ENCODE data around the gene HDAC4. TPM values are rescaled to one million over a fixed set of nuclear protein-coding genes. Genes with fewer than 3 reads are reported as not detected.

The HDAC4 gene
- total and polyA plus RNA-seq, 9 of the 15 experiments (the other 6 are each of a cell fraction or from before 2014, with no cell fraction given): 0.11 to 20.2 (median 4.0) TPM

DNA sequence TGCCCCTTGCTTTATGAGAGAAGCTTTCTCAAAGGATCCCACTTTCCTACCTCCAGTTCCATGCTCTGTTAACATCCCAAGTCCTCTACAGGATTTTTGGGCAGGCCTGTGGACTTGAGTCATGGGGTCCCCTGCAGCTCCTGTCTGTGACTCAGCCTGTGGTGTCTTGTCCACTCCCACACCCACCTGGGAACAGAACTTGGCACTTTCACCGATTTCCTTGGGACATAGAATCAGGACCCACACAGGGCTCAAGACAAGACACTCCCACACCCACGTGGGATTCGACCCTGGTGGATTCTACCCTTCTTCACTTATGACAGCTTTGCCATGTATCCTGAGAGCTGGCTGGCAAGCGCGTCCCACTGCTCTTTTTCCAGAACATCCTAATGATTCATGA, 30.7 kb upstream of the HDAC4 start:
- POLR2A ChIA-PET: interaction anchor here (0.6 to 2.1 kb wide), 2 partner anchors 12 to 19 kb away, joined by 3 to 4 read pairs; no protein-coding TSS in a partner anchor
- no peak for TF ChIP-seq ZNF232 (CRISPR knock-in tag; IDR thresholded peaks at IDR 0.05)
- TF ChIP-seq, protein P1, sequence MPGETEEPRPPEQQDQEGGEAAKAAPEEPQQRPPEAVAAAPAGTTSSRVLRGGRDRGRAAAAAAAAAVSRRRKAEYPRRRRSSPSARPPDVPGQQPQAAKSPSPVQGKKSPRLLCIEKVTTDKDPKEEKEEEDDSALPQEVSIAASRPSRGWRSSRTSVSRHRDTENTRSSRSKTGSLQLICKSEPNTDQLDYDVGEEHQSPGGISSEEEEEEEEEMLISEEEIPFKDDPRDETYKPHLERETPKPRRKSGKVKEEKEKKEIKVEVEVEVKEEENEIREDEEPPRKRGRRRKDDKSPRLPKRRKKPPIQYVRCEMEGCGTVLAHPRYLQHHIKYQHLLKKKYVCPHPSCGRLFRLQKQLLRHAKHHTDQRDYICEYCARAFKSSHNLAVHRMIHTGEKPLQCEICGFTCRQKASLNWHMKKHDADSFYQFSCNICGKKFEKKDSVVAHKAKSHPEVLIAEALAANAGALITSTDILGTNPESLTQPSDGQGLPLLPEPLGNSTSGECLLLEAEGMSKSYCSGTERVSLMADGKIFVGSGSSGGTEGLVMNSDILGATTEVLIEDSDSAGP (CRISPR knock-in tag; IDR thresholded peaks at IDR 0.05): no peak
- no peak for TF ChIP-seq CBX1 (IDR thresholded peaks at IDR 0.05; ENCODE audit: low read depth)
- TF ChIP-seq ZNF57 (CRISPR knock-in tag; IDR thresholded peaks at IDR 0.05): no peak
- TF ChIP-seq NCOA4 (IDR thresholded peaks at IDR 0.05; ENCODE audit: partially characterized antibody): no peak
- TF ChIP-seq, protein P2, sequence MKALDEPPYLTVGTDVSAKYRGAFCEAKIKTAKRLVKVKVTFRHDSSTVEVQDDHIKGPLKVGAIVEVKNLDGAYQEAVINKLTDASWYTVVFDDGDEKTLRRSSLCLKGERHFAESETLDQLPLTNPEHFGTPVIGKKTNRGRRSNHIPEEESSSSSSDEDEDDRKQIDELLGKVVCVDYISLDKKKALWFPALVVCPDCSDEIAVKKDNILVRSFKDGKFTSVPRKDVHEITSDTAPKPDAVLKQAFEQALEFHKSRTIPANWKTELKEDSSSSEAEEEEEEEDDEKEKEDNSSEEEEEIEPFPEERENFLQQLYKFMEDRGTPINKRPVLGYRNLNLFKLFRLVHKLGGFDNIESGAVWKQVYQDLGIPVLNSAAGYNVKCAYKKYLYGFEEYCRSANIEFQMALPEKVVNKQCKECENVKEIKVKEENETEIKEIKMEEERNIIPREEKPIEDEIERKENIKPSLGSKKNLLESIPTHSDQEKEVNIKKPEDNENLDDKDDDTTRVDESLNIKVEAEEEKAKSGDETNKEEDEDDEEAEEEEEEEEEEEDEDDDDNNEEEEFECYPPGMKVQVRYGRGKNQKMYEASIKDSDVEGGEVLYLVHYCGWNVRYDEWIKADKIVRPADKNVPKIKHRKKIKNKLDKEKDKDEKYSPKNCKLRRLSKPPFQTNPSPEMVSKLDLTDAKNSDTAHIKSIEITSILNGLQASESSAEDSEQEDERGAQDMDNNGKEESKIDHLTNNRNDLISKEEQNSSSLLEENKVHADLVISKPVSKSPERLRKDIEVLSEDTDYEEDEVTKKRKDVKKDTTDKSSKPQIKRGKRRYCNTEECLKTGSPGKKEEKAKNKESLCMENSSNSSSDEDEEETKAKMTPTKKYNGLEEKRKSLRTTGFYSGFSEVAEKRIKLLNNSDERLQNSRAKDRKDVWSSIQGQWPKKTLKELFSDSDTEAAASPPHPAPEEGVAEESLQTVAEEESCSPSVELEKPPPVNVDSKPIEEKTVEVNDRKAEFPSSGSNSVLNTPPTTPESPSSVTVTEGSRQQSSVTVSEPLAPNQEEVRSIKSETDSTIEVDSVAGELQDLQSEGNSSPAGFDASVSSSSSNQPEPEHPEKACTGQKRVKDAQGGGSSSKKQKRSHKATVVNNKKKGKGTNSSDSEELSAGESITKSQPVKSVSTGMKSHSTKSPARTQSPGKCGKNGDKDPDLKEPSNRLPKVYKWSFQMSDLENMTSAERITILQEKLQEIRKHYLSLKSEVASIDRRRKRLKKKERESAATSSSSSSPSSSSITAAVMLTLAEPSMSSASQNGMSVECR (CRISPR knock-in tag; IDR thresholded peaks at IDR 0.05): no peak
- TF ChIP-seq WHSC1 (IDR thresholded peaks at IDR 0.05; ENCODE audit: low read length): no peak
- TF ChIP-seq PTTG1 (tag; IDR thresholded peaks at IDR 0.05; ENCODE audit: low read depth): no peak
- TF ChIP-seq ZNF707 (CRISPR knock-in tag; conservative IDR thresholded peaks at IDR 0.05): no peak
- no peak for TF ChIP-seq HNRNPK (IDR thresholded peaks at IDR 0.05; ENCODE audit: low read depth, low read length, poor library complexity, severe bottlenecking)
- TF ChIP-seq MTF1 (CRISPR knock-in tag; IDR thresholded peaks at IDR 0.05; ENCODE audit: borderline replicate concordance): no peak
- no peak for TF ChIP-seq NFIX (CRISPR knock-in tag; IDR thresholded peaks at IDR 0.05; ENCODE audit: low read depth)
- TF ChIP-seq NBN (IDR thresholded peaks at IDR 0.05; ENCODE audit: low read depth): no peak
- TF ChIP-seq KDM2B (CRISPR knock-in tag; IDR thresholded peaks at IDR 0.05): no peak
- TF ChIP-seq HOXB6 (CRISPR knock-in tag; IDR thresholded peaks at IDR 0.05; ENCODE audit: borderline replicate concordance): no peak
- no peak for TF ChIP-seq SLC30A9 (CRISPR knock-in tag; IDR thresholded peaks at IDR 0.05)

More for the DNA sequence above, 30.7 kb upstream of the HDAC4 start:
- BruUV-seq (replicated peaks): no TSS peak
- Histone ChIP-seq H3K27ac (ENCODE audit: extremely low read depth, low read depth, low read length) (no peak overlapping the region), H2AFZ (ENCODE audit: low read depth, low read length) (no peak overlapping the region), H4K20me1 (replicated peaks; ENCODE audit: control insufficient read depth, insufficient read depth, low read length) (no peaks in the 10 kb centered on the region), H3K27me3 (ENCODE audit: control insufficient read depth in 2 of 2, insufficient read depth in 2 of 2, low read length in 2 of 2) (peaks cover 17 to 27% of the 10 kb centered on the region in 2 experiments; a peak in 4 of 5 replicates), H3K9ac (ENCODE audit: insufficient read depth in 1 of 2, low read depth in 2 of 2, low read length in 2 of 2) (no peak overlapping the region), H3K4me3 (no peak overlapping the region), H3K79me2 (ENCODE audit: control insufficient read depth, insufficient read depth, low read length) (no peaks in the 10 kb centered on the region), H3K9me1 (ENCODE audit: control insufficient read depth, insufficient read depth, low read length) (no peaks in the 10 kb centered on the region), H3K36me3 (ENCODE audit: control insufficient read depth, insufficient read depth, low read length) (no peaks in the 10 kb centered on the region), H3K9me3 (replicated peaks; ENCODE audit: control insufficient read depth, insufficient read depth, low read depth, low read length) (no peaks in the 10 kb centered on the region), H3K4me2 (ENCODE audit: insufficient read depth, low read length) (no peak overlapping the region), H3K4me1 (replicated peaks in 1 of 2; ENCODE audit: control insufficient read depth in 2 of 2, insufficient read depth in 2 of 2, low read length in 2 of 2) (no peaks in the 10 kb centered on the region)
- in situ Hi-C loops (cut with MboI): no loop called here
- intact Hi-C loops (cut with micrococcal nuclease): no loop called here
- CTCF ChIA-PET (ENCODE audit: low intra/inter-chr PET ratio): no interaction called here
- no peak for ATAC-seq
- no peak for FAIRE-seq
- 2% methylated on average over 5 of the region's 5 CpGs for WGBS (ENCODE audit: insufficient coverage, low coverage, missing lambda C conversion rate)
- DNase-seq (ENCODE audit: extremely low read depth in 1 of 4, low spot score in 3 of 4): no peak
